H54 (cell line): ENCODE measurements around the gene TSEN2.
"Not testable (repeated sequence)": the region's sequence is repeated elsewhere in the genome, so short reads cannot be mapped to it uniquely, and the experiment has no call there.

Experiments used
- DNase-seq: peaks from one replicate; pipeline ENCODE4 v3.0.0; 2011; ENCODE audit warnings: low spot score, mixed read lengths; ENCODE audit not compliant: insufficient read length
- FAIRE-seq: peaks from 3 replicates; lab custom pipeline; 2011; peaks lifted over from hg19 to GRCh38; lab: Jason Lieb, UNC
- POLR2A ChIP-seq: IDR thresholded peaks from 2 replicates; pipeline ENCODE4 v1.6.1; 2011; ENCODE audit warnings: low read depth, mild to moderate bottlenecking, low read length

The TSEN2 gene

GRCh38 chr3:12513694-12514446 lies 29.6 kb downstream of the TSEN2 start:
- no peak for FAIRE-seq
- no peak for TF ChIP-seq POLR2A
- DNase-seq = no peak

GRCh38 chr3:12515631-12516030 lies 31.4 kb downstream of the TSEN2 start:
- DNase-seq = no peak
- no peak for FAIRE-seq
- TF ChIP-seq POLR2A = no peak

- TF ChIP-seq POLR2A = no peak
- no peak for FAIRE-seq
- DNase-seq = no peak
Observed at GRCh38 chr3:12516873-12517272, 32.6 kb downstream of the TSEN2 start.

- DNase-seq (no peak), FAIRE-seq (no peak)
- no peak for TF ChIP-seq POLR2A
Observed at GRCh38 chr3:12518261-12519028, 34.2 kb downstream of the TSEN2 start.

- FAIRE-seq (no peak), DNase-seq (no peak)
- TF ChIP-seq POLR2A = no peak
Observed at GRCh38 chr3:12521010-12521409, 36.7 kb downstream of the TSEN2 start.

GRCh38 chr3:12522721-12523120 lies 38.4 kb downstream of the TSEN2 start:
- FAIRE-seq = no peak
- TF ChIP-seq POLR2A = no peak
- no peak for DNase-seq

- no peak for TF ChIP-seq POLR2A
- no peak for DNase-seq
- no peak for FAIRE-seq
Observed at GRCh38 chr3:12527757-12528143, 43.5 kb downstream of the TSEN2 start.

GRCh38 chr3:12532182-12532581 lies 47.9 kb downstream of the TSEN2 start:
- no peak for TF ChIP-seq POLR2A
- DNase-seq (no peak), FAIRE-seq (no peak)

- FAIRE-seq = no peak
- no peak for TF ChIP-seq POLR2A
- no peak for DNase-seq
Observed at GRCh38 chr3:12536423-12536822, 52.1 kb downstream of the TSEN2 start.

GRCh38 chr3:12541625-12542024 lies 57.3 kb downstream of the TSEN2 start:
- no peak for TF ChIP-seq POLR2A
- DNase-seq (no peak), FAIRE-seq (no peak)

- FAIRE-seq, DNase-seq: not testable (repeated sequence)
Observed at GRCh38 chr3:12543497-12543896, 59.2 kb downstream of the TSEN2 start.

- TF ChIP-seq POLR2A = no peak
- DNase-seq (no peak), FAIRE-seq (no peak)
Observed at GRCh38 chr3:12544652-12545472, 60.6 kb downstream of the TSEN2 start.

GRCh38 chr3:12545473-12545791 lies 61.2 kb downstream of the TSEN2 start, which contains the start of gene MKRN2OS:
MKRN2OS (minus strand) TSS chr3:12545499; CDS start chr3:12545464, 35 bp downstream.
- TF ChIP-seq POLR2A = no peak
- DNase-seq (no peak), FAIRE-seq (no peak)

GRCh38 chr3:12549971-12550760 lies 65.9 kb downstream of the TSEN2 start:
- TF ChIP-seq POLR2A = no peak
- DNase-seq = no peak
- no peak for FAIRE-seq
